ENCODE results near the gene NME4.
"Not testable (repeated sequence)": the region's sequence is repeated elsewhere in the genome, so short reads cannot be mapped to it uniquely, and the experiment has no call there.

Gene NME4

DNA sequence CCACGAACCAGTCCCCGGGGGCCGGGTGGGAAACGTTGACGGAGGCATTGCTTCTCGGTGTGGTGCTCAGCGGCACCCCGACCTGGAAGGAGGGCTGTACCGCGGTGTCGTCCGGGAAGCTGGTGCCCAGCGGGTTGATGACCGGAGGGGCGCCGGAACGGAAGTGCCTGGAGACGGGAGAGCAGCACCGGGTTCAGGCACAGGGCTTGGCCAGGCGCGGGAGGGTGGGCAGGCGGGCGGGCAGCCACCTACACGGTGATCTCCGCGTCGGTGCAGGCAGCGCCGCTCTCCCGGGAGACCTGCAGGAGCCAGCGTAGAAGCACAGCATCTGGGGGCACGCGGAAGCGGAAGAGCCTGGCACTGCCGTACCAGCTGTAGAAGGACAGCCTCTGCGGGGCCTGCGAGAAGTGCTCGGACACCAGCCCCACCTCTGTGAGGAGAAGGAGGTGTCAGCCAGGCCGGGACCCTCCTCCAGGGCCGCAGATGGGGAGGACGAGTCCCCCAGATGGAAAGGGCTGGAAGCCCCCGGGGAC lies 19.5 kb upstream of the NME4 start:
- Mint-ChIP-seq H3K27me3 (no peaks in the 10 kb centered on the region), H3K36me3 (peaks cover 9 to 13% of the 10 kb centered on the region in 2 donors), H3K9me3 (no peaks in the 10 kb centered on the region), H3K4me1 (peaks cover 4 to 20% of the 10 kb centered on the region in 2 donors), H3K4me3 (no peak overlapping the region), H3K27ac (no peak overlapping the region)
- DNase-seq (no peak), ATAC-seq (replicated peaks) (no peak)

- not testable (repeated sequence) for ATAC-seq (replicated peaks); DNase-seq; H3K27ac Mint-ChIP-seq; H3K27me3 Mint-ChIP-seq; H3K9me3 Mint-ChIP-seq; H3K4me3 Mint-ChIP-seq
- Mint-ChIP-seq H3K36me3 (peaks cover 6 to 13% of the 10 kb centered on the region in 2 donors), H3K4me1 (peaks cover 6 to 28% of the 10 kb centered on the region in 2 donors)
Measured at GRCh38 chr16:378113-378820, 18.7 kb upstream of the NME4 start.

DNA sequence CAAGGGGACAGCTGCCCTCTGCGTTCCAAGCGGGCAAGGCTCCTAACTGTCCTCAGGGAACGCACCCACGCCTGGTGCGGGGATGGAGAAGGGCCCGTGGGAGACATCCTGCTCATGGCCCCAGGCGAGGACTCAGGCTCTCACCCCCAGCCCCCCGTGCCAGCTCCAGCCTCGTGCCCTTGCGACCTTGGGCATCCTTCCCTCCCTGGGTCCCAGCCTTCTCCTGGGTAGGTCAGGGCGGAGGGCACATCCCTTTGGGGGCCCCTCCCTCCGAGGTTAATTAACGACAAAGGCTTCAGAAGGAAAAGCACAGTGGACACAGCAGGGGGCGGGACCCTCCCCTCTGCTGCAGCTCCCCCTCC lies 18.2 kb upstream of the NME4 start:
- Mint-ChIP-seq H3K9me3 (no peaks in the 10 kb centered on the region), H3K27me3 (no peaks in the 10 kb centered on the region), H3K27ac (no peak overlapping the region), H3K36me3 (peaks cover 5 to 8% of the 10 kb centered on the region in 2 donors), H3K4me1 (peaks cover 10 to 33% of the 10 kb centered on the region in 2 donors), H3K4me3 (no peak overlapping the region)
- DNase-seq (no peak), ATAC-seq (replicated peaks) (no peak)

GRCh38 chr16:379183-379960 lies 17.6 kb upstream of the NME4 start:
- H3K36me3 Mint-ChIP-seq = peaks cover 5 to 6% of the 10 kb centered on the region in 2 donors
- no peaks in the 10 kb centered on the region for H3K27me3 Mint-ChIP-seq
- ATAC-seq (replicated peaks) = no peak
- DNase-seq = no peak
- H3K9me3 Mint-ChIP-seq = no peaks in the 10 kb centered on the region
- peaks cover 10 to 39% of the 10 kb centered on the region in 2 donors for H3K4me1 Mint-ChIP-seq
- H3K4me3 Mint-ChIP-seq = no peak overlapping the region
- no peak overlapping the region for H3K27ac Mint-ChIP-seq

DNA sequence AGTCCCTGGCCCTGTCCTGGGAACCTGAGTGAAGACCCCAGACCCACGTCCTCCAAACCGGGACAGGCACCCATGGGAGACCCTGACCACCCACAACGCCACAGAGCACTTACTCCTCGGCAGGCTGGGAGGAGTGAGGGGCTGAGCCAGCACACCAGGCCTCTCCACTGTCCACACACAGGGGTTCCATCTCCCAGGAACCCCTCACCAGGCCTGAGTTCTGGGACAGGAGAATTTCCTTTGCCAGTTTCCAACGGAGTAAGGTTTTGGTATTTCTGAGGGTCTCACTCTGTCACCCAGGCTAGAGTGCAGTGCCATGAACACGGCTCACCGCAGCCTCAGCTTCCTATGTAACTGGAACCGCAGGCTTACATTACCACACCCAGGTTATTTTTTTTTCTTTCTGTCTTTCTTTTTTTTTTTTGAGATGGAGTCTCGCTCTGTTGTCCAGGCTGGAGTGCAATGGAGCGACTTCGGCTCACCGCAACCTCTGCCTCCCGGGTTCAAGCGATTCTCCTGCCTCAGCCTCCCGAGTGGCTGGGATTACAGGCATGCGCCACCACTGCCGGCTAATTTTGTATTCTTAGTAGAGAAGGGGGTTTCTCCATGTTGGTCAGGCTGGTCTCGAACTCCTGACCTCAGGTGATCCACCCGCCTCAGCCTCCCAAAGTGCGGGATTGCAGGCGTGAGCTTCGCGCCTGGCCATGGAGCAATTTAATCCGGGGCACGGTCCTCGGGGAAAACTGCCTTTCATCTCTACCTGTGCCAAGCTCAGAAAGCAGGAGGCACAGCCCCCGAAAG lies 16.8 kb upstream of the NME4 start:
- peak overlapping the region; percentile 31 for H3K27ac Mint-ChIP-seq
- no peak for ATAC-seq (replicated peaks)

DNA sequence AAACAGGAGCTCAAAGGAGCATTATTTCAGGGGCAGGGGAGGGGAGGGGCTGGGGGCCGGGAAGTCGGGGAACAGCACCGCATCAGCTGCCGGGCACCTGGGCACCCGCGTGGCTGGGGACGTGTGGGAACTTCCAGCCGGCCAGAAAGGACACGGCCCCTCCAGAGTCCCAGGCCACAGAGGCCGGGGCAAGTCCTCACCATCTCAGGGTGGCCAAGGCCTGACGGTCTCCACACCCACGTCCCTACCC lies 16.3 kb upstream of the NME4 start:
- Mint-ChIP-seq H3K4me3 (peak overlapping the region; percentile 82 to 83), H3K4me1 (peaks cover 10 to 40% of the 10 kb centered on the region in 2 donors), H3K27me3 (no peaks in the 10 kb centered on the region), H3K36me3 (peaks cover 5 to 6% of the 10 kb centered on the region in 2 donors), H3K27ac (no peak overlapping the region), H3K9me3 (no peaks in the 10 kb centered on the region)
- DNase-seq (no peak), ATAC-seq (replicated peaks) (no peak)

More for the DNA sequence above, 16.8 kb upstream of the NME4 start:
- H3K9me3 Mint-ChIP-seq = no peaks in the 10 kb centered on the region
- no peak for DNase-seq
- H3K4me1 Mint-ChIP-seq = peaks cover 10 to 40% of the 10 kb centered on the region in 2 donors
- H3K36me3 Mint-ChIP-seq = peaks cover 5 to 6% of the 10 kb centered on the region in 2 donors
- H3K4me3 Mint-ChIP-seq = peak overlapping the region; percentile 62 to 82
- no peaks in the 10 kb centered on the region for H3K27me3 Mint-ChIP-seq

DNA sequence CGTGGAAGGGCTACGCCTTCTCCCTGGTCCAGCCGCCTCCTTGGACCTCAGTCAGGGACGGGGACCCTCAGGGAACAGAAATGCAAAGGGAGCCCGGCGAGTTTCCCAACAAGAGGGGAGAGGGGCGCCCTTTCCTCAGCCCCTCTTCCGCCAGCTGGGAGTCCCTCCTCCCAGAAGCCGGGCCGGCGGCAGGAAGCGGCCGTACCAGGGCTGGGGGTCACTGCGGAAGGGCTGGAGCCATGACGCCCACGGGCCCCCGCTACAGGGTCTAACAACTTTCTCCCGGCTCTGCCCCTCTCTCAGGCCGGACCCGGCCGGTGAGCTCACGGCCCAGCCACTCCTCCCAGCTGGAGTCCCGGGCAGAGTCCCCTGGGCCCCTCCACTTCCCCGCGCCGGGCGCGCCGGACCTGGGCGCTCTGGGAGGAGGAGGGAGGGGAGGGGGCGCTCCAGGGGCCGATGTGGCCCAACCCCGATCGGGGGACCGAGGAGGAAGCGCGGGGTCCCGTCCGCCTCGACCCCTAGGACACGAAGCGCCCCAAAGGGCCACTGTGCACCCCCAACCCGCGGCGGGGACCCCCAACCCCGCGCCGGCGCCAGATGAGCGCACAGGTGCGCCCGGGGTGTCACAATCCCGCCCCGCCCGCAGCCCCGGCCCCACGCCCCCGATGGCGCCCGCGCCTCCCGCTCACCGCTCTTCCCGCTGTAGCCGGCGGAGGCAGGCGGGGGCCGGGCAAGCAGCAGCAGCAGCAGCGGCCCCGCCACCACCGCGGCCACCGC lies 15.8 kb upstream of the NME4 start:
- peaks cover 11 to 45% of the 10 kb centered on the region in 2 donors for H3K4me1 Mint-ChIP-seq
- no peaks in the 10 kb centered on the region for H3K27me3 Mint-ChIP-seq
- ATAC-seq (replicated peaks) (peak; percentile 16 to 36), DNase-seq (no peak)
- H3K36me3 Mint-ChIP-seq = peaks cover 2% of the 10 kb centered on the region in 2 donors
- H3K4me3 Mint-ChIP-seq = peak overlapping the region; percentile 82 to 83
- no peaks in the 10 kb centered on the region for H3K9me3 Mint-ChIP-seq
- H3K27ac Mint-ChIP-seq = no peak overlapping the region

DNA sequence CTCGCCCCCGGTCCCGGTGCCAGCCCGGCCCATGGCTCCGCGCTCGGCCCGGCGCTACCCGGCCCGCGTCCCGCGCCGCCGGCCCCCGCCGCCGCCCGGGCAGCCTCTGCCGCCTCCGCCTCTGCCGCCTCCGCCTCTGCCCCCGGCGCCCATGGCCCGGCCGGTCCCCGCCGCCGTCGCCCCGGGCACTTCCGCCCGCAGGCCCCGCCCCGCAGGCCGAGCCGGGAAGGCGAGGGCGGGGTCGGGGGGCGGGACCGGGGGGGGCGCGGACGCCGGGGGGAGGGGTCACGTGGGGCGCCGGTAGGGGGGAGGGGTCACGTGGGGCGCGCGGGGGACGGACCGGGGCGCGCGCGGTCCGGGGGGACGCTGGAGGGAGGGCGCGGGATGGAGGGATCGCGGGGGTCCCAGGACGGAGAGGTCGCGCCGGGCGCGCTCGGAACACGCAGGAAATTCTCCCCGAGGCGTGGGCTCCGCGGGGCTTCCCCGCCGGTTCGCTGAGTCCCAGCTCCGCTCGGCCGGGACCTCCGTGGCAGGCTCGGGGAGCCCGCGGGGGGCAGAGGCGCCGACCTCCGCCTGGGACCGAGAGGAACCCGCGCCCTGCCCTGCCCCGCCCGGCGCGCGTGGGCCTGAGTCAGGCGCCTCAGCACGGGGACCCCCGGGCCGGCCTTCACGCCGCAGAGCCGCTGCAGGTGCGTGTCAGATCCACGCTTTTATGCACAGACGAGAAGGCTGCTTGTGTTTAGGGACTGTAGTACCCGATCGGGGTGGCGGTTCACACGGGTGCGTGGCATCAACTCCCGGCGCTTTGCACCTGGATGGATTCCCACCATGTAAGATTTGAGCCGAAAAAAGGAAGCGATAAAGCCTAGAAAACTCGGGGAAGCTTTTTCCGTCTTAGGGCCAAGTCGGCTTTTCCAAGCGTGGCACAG lies 14.9 kb upstream of the NME4 start, which contains the start of gene PGAP6:
TSS of gene PGAP6 (minus strand) at position 190 of the 929 bp plus-strand sequence. CDS start at position 33, 157 bp downstream.
- peak; percentile 57 for DNase-seq
- Mint-ChIP-seq H3K36me3 (peaks cover 0 to 1% of the 10 kb centered on the region in 2 donors), H3K4me1 (peaks cover 13 to 48% of the 10 kb centered on the region in 2 donors), H3K9me3 (no peaks in the 10 kb centered on the region), H3K4me3 (peak within 1 kb of the TSS; percentile 87 to 89), H3K27me3 (no peaks in the 10 kb centered on the region), H3K27ac (peak within 1 kb of the TSS; percentile 91)
- peak; percentile 45 to 69 for ATAC-seq (replicated peaks)

- peak; percentile 78 to 85 for ATAC-seq (replicated peaks)
- peak overlapping the region; percentile 91 for H3K27ac Mint-ChIP-seq
Measured at GRCh38 chr16:383326-384051, 13.5 kb upstream of the NME4 start.

DNA sequence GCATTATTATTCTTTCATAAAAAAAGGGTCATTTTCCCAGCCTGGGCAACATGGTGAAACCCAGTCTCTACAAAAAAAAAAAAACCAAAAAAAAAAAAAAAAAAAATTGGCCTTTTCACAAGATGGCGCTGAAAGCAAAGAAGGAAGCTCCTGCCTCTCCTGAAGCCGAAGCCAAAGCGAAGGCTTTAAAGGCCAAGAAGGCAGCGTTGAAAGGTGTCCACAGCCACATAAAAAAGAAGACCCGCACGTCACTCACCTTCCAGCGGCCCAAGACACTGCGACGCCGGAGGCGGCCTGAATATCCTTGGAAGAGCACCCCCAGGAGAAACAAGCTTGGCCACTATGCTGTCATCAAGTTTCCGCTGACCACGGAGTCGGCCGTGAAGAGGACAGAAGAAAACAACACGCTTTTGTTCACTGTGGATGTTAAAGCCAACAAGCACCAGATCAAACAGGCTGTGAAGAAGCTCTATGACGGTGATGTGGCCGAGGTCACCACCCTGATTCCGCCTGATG lies 10.3 kb upstream of the NME4 start:
- Mint-ChIP-seq H3K36me3 (no peaks in the 10 kb centered on the region), H3K27ac (no peak overlapping the region), H3K9me3 (no peaks in the 10 kb centered on the region), H3K4me3 (no peak overlapping the region), H3K4me1 (peaks cover 11 to 30% of the 10 kb centered on the region in 2 donors), H3K27me3 (no peaks in the 10 kb centered on the region)
- ATAC-seq (replicated peaks) (no peak), DNase-seq (no peak)

More at GRCh38 chr16:383326-384051, 13.5 kb upstream of the NME4 start:
- Mint-ChIP-seq H3K9me3 (no peaks in the 10 kb centered on the region), H3K4me1 (peaks cover 13 to 48% of the 10 kb centered on the region in 2 donors), H3K36me3 (no peaks in the 10 kb centered on the region), H3K4me3 (peak overlapping the region; percentile 87 to 89), H3K27me3 (no peaks in the 10 kb centered on the region)
- peak; percentile 85 for DNase-seq

DNA sequence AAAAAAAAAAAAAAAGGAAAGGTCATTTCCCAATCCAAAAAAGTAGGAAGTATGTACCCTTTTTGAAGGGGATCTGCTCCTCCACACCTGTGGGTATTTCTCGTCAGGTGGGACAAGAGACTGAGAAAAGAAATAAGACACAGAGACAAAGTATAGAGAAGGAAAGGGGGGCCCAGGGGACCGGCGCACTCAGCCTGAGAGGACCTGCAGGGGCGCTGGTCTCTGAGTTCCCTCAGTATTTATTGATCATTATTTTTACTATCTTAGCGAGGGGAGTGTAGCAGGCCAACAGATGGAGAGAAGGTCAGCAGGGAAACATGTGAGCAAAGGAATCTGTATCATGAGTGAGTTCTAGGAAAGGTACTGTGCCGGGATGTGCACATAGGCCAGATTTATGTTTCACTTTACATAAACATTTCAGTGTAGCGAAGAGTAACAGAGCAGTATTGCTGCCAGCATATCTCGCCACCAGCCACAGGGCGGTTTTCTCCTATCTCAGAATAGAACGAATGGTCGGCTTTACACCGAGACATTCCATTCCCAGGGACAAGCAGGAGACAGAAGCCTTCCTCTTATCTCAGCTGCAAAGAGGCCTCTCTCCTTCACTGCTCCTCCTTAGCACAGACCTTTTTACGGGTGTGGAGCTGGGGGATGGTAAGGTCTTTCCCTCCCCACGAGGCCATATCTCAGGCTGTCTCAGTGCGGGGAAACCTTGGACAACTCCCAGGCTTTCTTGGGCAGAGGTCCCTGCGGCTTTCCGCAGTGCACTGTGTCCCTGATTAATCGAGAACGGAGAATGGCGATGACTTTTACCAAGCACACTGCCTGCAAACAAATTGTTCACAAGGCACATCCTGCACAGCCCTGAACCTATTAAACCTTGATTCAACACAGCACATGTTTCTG lies 9.0 kb upstream of the NME4 start:
- H3K4me3 Mint-ChIP-seq, H3K36me3 Mint-ChIP-seq, H3K27me3 Mint-ChIP-seq: not testable (repeated sequence)

More for the DNA sequence above, 9.0 kb upstream of the NME4 start:
- not testable (repeated sequence) for H3K9me3 Mint-ChIP-seq; DNase-seq; ATAC-seq (replicated peaks); H3K27ac Mint-ChIP-seq
- H3K4me1 Mint-ChIP-seq = peaks cover 14 to 29% of the 10 kb centered on the region in 2 donors
